ENCODE data around the gene RAC3.

Gene RAC3

GRCh38 chr17:82077617-82078358 is 46.3 kb downstream of the RAC3 start:
- no peak for DNase-seq

GRCh38 chr17:82078433-82078832 is 47.0 kb downstream of the RAC3 start:
- DNase-seq = no peak

GRCh38 chr17:82079001-82079677 is 47.7 kb downstream of the RAC3 start:
- no peak for DNase-seq

GRCh38 chr17:82080048-82080788 is 48.7 kb downstream of the RAC3 start:
- DNase-seq = no peak

DNA sequence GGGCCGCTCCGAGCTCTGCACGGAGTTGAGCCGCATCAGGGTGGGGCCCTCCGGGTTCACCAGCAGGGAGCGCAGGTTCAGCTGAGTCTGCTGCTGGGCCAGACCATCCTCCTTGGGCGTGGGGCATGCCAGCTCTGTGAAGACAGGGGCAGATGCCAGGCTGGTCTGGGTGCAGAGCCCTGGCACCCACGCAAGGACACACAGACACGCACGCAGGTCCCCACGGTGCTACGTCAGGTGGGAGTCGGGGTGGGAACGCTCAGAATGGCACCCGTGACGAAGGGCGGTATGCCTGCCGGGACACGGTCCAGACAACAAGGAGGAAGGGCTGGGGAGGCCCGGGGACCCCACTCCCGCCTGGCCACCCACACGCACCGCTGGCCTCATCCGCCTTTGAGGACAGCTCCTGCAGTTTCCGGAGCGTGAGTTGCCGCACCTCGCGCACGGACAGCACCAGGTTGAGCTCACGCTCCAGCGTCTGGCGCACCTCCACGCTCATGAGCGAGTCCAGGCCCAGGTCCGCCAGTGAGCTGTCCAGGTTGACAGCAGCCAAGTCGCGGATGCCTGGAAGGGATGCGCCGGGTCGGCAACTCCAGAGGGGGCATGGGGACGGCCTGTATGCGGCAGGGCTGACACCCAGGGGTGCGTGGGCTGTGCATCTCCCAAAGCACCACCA is 49.4 kb downstream of the RAC3 start:
- no peak for DNase-seq

DNA sequence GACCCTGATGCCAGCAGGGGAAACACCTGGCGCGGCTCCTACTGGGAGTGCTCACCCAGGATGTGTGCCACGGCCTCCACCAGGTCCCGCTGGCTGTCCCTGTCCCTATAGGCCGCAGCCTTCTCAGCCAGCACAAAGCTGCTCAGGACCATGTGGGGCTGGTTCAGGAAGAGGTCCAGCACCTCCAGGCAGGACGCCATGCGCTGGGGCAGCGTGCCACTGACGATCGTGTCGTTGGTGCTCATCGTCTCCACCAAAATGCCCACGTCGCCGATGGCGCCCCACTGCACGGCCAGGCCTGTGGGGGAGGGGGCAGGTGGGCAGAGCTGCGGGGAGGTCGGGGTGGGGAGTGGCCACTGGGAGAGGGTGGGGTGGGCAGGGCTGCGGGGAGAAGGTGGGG is 50.1 kb downstream of the RAC3 start:
- DNase-seq = no peak

GRCh38 chr17:82081966-82082365 is 50.5 kb downstream of the RAC3 start:
- no peak for DNase-seq

GRCh38 chr17:82082456-82082855 is 51.0 kb downstream of the RAC3 start:
- no peak for DNase-seq

DNA sequence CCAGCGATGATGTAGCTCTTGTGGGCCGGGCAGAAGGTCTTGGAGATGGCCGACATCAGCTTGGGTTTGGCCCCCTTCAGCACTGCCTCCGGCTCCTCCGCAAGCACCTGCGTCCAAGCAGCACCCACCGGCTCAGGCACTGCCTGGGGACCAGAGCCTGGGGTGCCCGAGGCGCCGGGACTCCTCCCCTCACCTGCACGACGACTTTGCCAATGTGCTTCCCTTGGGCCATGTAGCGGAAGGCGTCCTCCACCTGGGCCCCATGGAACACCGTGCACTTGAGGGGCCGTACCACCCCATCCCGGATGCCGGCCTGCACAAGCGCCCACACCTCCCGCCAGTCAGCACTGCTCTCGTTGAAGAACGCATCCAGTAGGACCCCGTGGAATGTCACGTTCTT is 51.5 kb downstream of the RAC3 start:
- DNase-seq = no peak
